Stimulated activated CD4-positive, alpha-beta T cell treated with anti-CD3 and anti-CD28 coated beads, Interleukin-1b, Interleukin-23, amount 100 ng/mL, for 48 hours (primary cell): Measurements from ENCODE around the gene IGFBP5.

Experiments
- DNase-seq: peaks from one replicate; pipeline ENCODE4 v3.0.0-alpha.2; 2020

Gene IGFBP5

GRCh38 chr2:216695401-216695821 is at the start of gene IGFBP5:
Gene IGFBP5 (minus strand): TSS chr2:216695549. CDS start chr2:216694775, 774 bp downstream.
- no peak for DNase-seq

GRCh38 chr2:216743781-216744180 is 48.4 kb upstream of the IGFBP5 start:
- DNase-seq: no peak

GRCh38 chr2:216742411-216742810 is 47.1 kb upstream of the IGFBP5 start:
- no peak for DNase-seq

- DNase-seq: no peak
These were observed 45.9 kb upstream of the IGFBP5 start for GRCh38 chr2:216741223-216741593.

GRCh38 chr2:216740557-216741222 is 45.3 kb upstream of the IGFBP5 start:
- no peak for DNase-seq

GRCh38 chr2:216739035-216739434 is 43.7 kb upstream of the IGFBP5 start:
- no peak for DNase-seq

GRCh38 chr2:216737676-216738075 is 42.3 kb upstream of the IGFBP5 start:
- DNase-seq: no peak

GRCh38 chr2:216736326-216736725 is 41.0 kb upstream of the IGFBP5 start:
- no peak for DNase-seq

- no peak for DNase-seq
These were observed 40.3 kb upstream of the IGFBP5 start for GRCh38 chr2:216735668-216736067.

GRCh38 chr2:216735086-216735485 is 39.7 kb upstream of the IGFBP5 start:
- DNase-seq: no peak

- DNase-seq: no peak
These were observed 37.7 kb upstream of the IGFBP5 start for GRCh38 chr2:216733046-216733445.

GRCh38 chr2:216732334-216732733 is 37.0 kb upstream of the IGFBP5 start:
- no peak for DNase-seq

- no peak for DNase-seq
These were observed 36.1 kb upstream of the IGFBP5 start for GRCh38 chr2:216731465-216731864.

- DNase-seq: no peak
These were observed 35.5 kb upstream of the IGFBP5 start for GRCh38 chr2:216730871-216731270.

- no peak for DNase-seq
These were observed 32.2 kb upstream of the IGFBP5 start for GRCh38 chr2:216727346-216728122.

GRCh38 chr2:216724190-216724589 is 28.8 kb upstream of the IGFBP5 start:
- DNase-seq: no peak

GRCh38 chr2:216721141-216721540 is 25.8 kb upstream of the IGFBP5 start:
- no peak for DNase-seq

GRCh38 chr2:216720722-216721121 is 25.4 kb upstream of the IGFBP5 start:
- no peak for DNase-seq

GRCh38 chr2:216717907-216718615 is 22.7 kb upstream of the IGFBP5 start:
- no peak for DNase-seq

GRCh38 chr2:216717491-216717901 is 22.1 kb upstream of the IGFBP5 start:
- DNase-seq: no peak

GRCh38 chr2:216716109-216716508 is 20.8 kb upstream of the IGFBP5 start:
- no peak for DNase-seq

- DNase-seq: no peak
These were observed 20.1 kb upstream of the IGFBP5 start for GRCh38 chr2:216715402-216715974.

GRCh38 chr2:216714376-216714775 is 19.0 kb upstream of the IGFBP5 start:
- DNase-seq: no peak
